Left ventricle myocardium superior (tissue), 1 donor: ENCODE measurements around the gene LTB. TPM values are rescaled to one million over a fixed set of nuclear protein-coding genes. Genes with fewer than 3 reads are reported as not detected.
A peak's percentile ranks its signal among the peaks of the same experiment; 100 is the strongest.

ENCODE experiments used
- ATAC-seq: fragments of 200-7000 bp; cut with Tn5 transposase; one replicate; pipeline ENCODE4 v1.9.1; 2020; ENCODE audit warnings: mild to moderate bottlenecking, moderate library complexity
- DNase-seq: peaks from one replicate; pipeline ENCODE4 v3.0.0-alpha.2; 2020
- intact Hi-C: fragments of 100-400 bp; cut with micrococcal nuclease; formaldehyde crosslinking; loops from one replicate; pipeline ENCODE4 v1.11.0; 2022
- total RNA-seq: library from RNA; stranded (reverse); fragmentation: NEBNext Ultra II Directional; extraction: Animal tissue kit (Norgen Biotek cat#: 25700); gene quantifications from one replicate; pipeline ENCODE4 v1.2.1, GENCODE V29; 2021
- donor health status: DM: no; HTN: yes; CAD: no; lungs with severe emphysema.

The LTB gene
- total RNA-seq, 1 donor from 2014 or later = 0.40 TPM

GRCh38 chr6:31535538-31536324 lies 46.5 kb downstream of the LTB start:
- intact Hi-C loops = no loop called here
- DNase-seq = no peak
- no peak for ATAC-seq

GRCh38 chr6:31534521-31535040 lies 47.6 kb downstream of the LTB start:
- intact Hi-C loops = no loop called here
- DNase-seq = no peak
- no peak for ATAC-seq

- intact Hi-C loops = no loop called here
- DNase-seq = no peak
- no peak for ATAC-seq
Observed at GRCh38 chr6:31534011-31534410, 48.2 kb downstream of the LTB start.

- DNase-seq = no peak
- no peak for ATAC-seq
- intact Hi-C loops = no loop called here
Observed at GRCh38 chr6:31533455-31533841, 48.8 kb downstream of the LTB start.

- ATAC-seq (peak; percentile 5), DNase-seq (no peak)
- intact Hi-C loops = no loop called here
Observed at GRCh38 chr6:31532644-31533454, 49.4 kb downstream of the LTB start.

- no peak for DNase-seq
- no peak for ATAC-seq
- intact Hi-C loops = no loop called here
Observed at GRCh38 chr6:31531771-31532643, 50.2 kb downstream of the LTB start.

- intact Hi-C loops = no loop called here
- DNase-seq = no peak
- ATAC-seq = no peak
Observed at GRCh38 chr6:31531162-31531561, 51.1 kb downstream of the LTB start.

GRCh38 chr6:31530659-31531058 lies 51.6 kb downstream of the LTB start:
- intact Hi-C loops = no loop called here
- no peak for DNase-seq
- no peak for ATAC-seq

Other genes with a start within 250 kb of the LTB start
- gene HLA-B, start 225.2 kb downstream of the LTB start, total RNA-seq = 431 TPM
- gene MICA, start 178.8 kb downstream of the LTB start, total RNA-seq = 10.3 TPM
- 1.7 TPM for gene MICB, start 84.3 kb downstream of the LTB start, total RNA-seq
- not detected for gene MCCD1, start 53.5 kb downstream of the LTB start, total RNA-seq
- gene DDX39B, start 40.4 kb downstream of the LTB start, total RNA-seq = 176 TPM
- gene ATP6V1G2, start 35.8 kb downstream of the LTB start, total RNA-seq = 2.1 TPM
- gene NFKBIL1, start 34.8 kb downstream of the LTB start, total RNA-seq = 12.7 TPM
- gene LTA, start 10.1 kb downstream of the LTB start, total RNA-seq = not detected
- 0.35 TPM for gene TNF, start 6.9 kb downstream of the LTB start, total RNA-seq
- 6.9 TPM for gene LST1, start 3.9 kb upstream of the LTB start, total RNA-seq
- gene NCR3, start 10.6 kb upstream of the LTB start, total RNA-seq = not detected
- 15.5 TPM for gene AIF1, start 32.8 kb upstream of the LTB start, total RNA-seq
- gene PRRC2A, start 38.3 kb upstream of the LTB start, total RNA-seq = 76.9 TPM
- 283 TPM for gene BAG6, start 70.2 kb upstream of the LTB start, total RNA-seq
- 2.4 TPM for gene APOM, start 73.5 kb upstream of the LTB start, total RNA-seq
- 18.6 TPM for gene C6orf47, start 78.4 kb upstream of the LTB start, total RNA-seq
- gene GPANK1, start 82.6 kb upstream of the LTB start, total RNA-seq = 19.2 TPM
- gene CSNK2B, start 83.7 kb upstream of the LTB start, total RNA-seq = 111 TPM
- gene LY6G5B, start 87.6 kb upstream of the LTB start, total RNA-seq = 3.9 TPM
- gene LY6G5C, start 98.6 kb upstream of the LTB start, total RNA-seq = 1.8 TPM
- gene ABHD16A, start 120.9 kb upstream of the LTB start, total RNA-seq = 29.0 TPM
- gene LY6G6F, start 124.4 kb upstream of the LTB start, total RNA-seq = not detected
- not detected for gene LY6G6D, start 132.9 kb upstream of the LTB start, total RNA-seq
- not detected for gene LY6G6C, start 139.3 kb upstream of the LTB start, total RNA-seq
- gene MPIG6B, start 140.9 kb upstream of the LTB start, total RNA-seq = 0.52 TPM
- gene DDAH2, start 146.9 kb upstream of the LTB start, total RNA-seq = 27.6 TPM
- 77.4 TPM for gene CLIC1, start 154.1 kb upstream of the LTB start, total RNA-seq
- 1.3 TPM for gene MSH5, start 157.6 kb upstream of the LTB start, total RNA-seq
- gene SAPCD1, start 180.2 kb upstream of the LTB start, total RNA-seq = 0.47 TPM
- 12.8 TPM for gene VWA7, start 194.9 kb upstream of the LTB start, total RNA-seq
- gene VARS1, start 213.3 kb upstream of the LTB start, total RNA-seq = 22.5 TPM
- gene LSM2, start 224.5 kb upstream of the LTB start, total RNA-seq = 20.1 TPM
- 2.0 TPM for gene HSPA1L, start 232.9 kb upstream of the LTB start, total RNA-seq
- 341 TPM for gene HSPA1A, start 233.1 kb upstream of the LTB start, total RNA-seq
- gene HSPA1B, start 245.3 kb upstream of the LTB start, total RNA-seq = 233 TPM